LNCAP (cell line): ENCODE measurements around the gene FTO.

Source experiments
- TF ChIP-seq, protein P1 (sequence below): fragments of 450-650 bp; IDR thresholded peaks from 2 replicates; pipeline ENCODE4 v1.5.1; 2017; ENCODE audit warnings: mild to moderate bottlenecking

The FTO gene

DNA sequence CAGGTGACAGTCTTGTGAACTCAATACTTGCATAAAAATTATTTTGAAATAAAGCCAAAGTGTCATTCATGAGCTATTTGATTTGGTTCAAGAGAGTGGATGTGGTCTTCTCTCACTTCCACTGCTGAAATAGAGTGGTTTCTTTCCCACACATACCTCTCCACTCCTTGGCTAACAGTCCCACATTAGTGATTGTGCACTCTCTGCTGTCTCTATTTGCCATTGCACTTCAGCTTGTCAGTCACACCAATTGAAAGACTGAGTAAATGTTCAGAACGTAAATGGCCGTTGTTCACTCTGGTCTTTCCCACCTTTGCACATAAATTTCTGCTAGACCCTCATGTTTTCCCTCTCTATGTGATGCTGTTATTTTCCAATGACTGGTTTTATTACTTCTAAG is 197.5 kb downstream of the FTO start:
- TF ChIP-seq, protein P1, sequence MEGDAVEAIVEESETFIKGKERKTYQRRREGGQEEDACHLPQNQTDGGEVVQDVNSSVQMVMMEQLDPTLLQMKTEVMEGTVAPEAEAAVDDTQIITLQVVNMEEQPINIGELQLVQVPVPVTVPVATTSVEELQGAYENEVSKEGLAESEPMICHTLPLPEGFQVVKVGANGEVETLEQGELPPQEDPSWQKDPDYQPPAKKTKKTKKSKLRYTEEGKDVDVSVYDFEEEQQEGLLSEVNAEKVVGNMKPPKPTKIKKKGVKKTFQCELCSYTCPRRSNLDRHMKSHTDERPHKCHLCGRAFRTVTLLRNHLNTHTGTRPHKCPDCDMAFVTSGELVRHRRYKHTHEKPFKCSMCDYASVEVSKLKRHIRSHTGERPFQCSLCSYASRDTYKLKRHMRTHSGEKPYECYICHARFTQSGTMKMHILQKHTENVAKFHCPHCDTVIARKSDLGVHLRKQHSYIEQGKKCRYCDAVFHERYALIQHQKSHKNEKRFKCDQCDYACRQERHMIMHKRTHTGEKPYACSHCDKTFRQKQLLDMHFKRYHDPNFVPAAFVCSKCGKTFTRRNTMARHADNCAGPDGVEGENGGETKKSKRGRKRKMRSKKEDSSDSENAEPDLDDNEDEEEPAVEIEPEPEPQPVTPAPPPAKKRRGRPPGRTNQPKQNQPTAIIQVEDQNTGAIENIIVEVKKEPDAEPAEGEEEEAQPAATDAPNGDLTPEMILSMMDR, result no peak

DNA sequence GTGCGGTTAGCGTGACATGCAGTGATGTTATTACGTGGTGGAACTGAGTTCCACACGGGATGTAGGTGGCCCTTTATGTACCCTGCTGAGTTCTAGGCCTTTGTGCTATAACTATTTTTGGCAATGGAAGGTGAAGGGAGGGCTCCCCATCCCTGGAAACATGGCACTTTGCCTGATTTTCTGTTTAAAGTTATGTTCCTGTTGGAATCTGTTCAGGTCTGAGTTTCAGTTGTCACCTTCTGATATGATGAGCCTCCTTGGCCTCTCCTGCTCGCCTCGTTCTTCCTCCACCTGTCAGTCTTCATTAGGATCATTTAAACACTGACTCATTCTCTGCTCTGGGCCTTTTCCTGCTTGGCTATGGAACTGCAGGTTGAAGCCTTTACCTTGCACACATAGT is 200.6 kb downstream of the FTO start:
- TF ChIP-seq, protein P1, result no peak

DNA sequence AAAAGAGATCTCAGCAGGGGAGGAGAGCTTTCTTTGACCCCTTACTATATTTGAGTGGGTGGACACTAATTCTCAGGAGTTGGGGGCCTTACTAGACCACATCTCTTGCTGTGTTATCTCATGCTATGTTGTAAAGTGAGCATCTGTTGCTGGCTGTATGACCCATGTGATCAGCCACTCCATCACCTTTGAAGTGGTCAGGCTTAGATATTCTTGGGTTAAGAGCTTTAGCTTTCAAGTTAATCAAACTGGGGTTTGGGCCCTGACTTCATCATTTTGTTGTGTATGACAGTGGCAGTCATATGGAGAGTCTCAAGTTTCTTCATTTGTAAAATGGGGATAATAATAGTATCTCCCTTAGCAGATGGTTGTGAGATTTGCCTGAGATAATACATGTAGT is 201.1 kb downstream of the FTO start:
- TF ChIP-seq, protein P1, result no peak

DNA sequence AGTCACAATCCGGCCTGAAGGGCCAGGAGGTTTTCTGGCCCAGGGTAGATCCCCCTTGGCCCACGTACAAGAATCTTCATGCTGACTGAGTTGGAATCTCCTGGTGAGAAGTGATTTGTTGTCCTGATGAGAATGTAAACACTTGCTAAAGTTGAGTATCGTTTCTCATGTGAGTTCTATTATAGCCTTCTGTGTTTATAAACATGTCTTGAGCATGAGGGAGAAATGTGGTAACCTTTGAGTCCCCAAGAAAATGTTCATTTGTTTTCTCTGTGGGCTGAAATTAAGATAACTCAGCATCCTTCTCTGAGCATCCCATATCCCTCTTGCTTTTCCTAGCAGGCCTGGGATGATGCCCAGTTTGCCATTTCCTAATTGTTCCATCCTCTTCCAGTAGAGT is 204.8 kb downstream of the FTO start:
- TF ChIP-seq, protein P1, result no peak

DNA sequence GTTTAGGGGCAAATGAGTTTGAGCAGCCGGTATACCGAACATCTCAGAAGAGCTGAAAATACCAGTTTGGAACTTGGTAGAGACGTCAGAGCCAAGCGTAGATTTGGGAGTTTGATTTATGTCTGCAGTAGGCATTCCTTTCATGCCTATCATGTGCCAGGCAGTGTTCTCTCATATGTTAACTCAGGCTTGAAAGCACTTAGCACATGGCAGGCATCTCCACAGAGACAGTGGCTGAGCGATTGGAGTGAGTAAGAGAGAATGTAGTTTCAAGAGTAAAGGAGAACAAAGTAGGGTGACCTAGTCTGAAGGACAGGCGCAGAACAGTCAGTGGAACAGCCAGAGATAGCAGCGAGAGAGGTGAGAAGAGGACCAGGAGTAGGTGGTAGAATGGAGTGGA is 207.0 kb downstream of the FTO start:
- TF ChIP-seq, protein P1, result no peak

DNA sequence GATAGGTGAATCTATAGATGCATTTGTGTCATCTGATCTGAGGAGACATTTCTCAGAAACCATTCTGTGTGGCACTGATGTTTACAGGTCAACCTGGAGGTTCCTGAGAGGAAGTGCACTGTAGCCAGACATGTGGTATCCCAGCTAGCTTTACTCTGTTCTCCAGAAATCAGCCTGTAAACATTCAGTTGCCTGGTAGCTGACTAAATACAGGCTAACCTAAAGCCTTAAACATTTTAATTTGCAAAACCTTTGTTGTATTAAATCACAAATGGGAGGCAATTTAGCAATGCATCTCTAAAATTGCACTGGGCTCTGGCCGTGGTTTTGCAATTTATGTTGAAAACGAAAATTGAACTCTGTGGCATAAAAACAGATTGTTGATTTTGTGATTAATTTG is 207.6 kb downstream of the FTO start:
- TF ChIP-seq, protein P1, result no peak

DNA sequence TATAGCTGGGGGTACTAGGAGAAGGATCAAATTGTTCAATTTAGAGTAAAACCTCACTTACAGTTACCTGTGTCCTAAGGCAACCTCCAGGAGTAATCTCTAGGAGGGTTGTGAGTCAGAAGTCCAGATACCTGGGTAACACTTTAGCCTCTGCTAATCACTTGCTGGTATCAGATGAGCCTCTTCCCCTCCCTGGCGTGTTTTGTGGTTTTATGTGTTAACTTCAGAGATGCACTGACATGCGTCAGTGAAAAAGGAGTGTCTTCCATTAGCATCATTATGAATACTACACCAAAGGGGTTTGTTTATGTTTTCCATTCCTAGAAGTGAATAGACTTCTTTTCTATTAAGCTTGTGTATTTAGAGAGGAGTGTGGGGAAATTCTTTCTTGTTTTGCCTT is 208.2 kb downstream of the FTO start:
- TF ChIP-seq, protein P1, result no peak

DNA sequence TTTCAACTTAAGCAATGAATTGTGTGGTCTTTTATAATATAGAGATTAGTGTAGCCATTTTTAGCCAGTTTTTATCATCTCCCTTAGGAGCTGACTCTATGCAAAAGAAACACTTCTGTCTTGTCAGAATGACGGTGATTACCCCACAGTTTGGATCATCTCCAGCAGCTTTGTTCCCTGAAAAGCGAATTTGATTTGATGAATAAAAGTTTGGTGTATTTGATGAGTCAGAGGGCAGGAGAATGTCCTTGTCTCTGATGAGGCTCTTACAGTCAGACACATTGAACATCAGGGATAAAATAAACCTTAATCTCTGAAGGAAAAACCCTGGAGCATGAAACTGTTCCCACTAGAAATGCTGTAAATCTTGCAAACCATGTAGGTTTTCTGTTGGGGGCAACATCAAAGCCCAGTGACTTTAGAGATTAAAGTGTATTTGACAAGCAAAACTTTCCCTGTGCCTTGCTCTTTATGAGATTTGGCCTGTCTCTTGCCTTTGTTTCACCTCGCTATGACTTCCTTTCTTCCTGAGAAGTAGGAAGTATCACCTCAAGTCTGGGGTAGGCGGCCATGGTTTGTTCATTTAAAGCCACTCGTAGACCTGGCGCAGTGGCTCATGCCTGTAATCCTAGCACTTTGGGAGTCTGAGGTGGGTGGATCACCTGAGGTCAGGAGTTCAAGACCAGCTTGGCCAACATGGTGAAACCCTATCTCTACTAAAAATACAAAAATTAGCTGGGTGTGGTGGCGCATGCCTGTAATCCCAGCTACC is 209.3 kb downstream of the FTO start:
- TF ChIP-seq, protein P1, result no peak
